Adrenal gland (tissue), 12 donors: ENCODE data around the gene KHDC1L. TPM values are rescaled to one million over a fixed set of nuclear protein-coding genes. Genes with fewer than 3 reads are reported as not detected.

Source experiments
- DNase-seq, 7 donors: peaks; one replicate each; pipeline ENCODE4 v3.0.0-alpha.2; 2019 to 2020
- H3K27ac ChIP-seq, 5 donors: fragments of 200-600 bp; sonication (generic) in 4 of 5; 1 replicate in 3 of 5; 2 replicates in 2 of 5; pipeline versions ENCODE4 v1.5.1 to v1.8.0; 2016 to 2020; ENCODE audit warnings: mild to moderate bottlenecking in 1 of 5
- H3K27me3 ChIP-seq: fragments of 200-600 bp; 2 replicates; pipeline ENCODE4 v1.8.0; 2021
- H3K36me3 ChIP-seq, 2 donors: fragments of 200-600 bp; replicated peaks in 1 of 2; 1 replicate in 1 of 2; 2 replicates in 1 of 2; pipeline versions ENCODE4 v1.5.1 to v1.8.0; 2018 to 2022
- H3K4me1 ChIP-seq, 2 donors: fragments of 200-600 bp; replicated peaks in 1 of 2; 1 replicate in 1 of 2; 2 replicates in 1 of 2; pipeline versions ENCODE4 v1.5.1 to v1.8.0; 2018 to 2021
- H3K4me3 ChIP-seq, 4 donors: fragments of 200-600 bp; sonication (generic) in 3 of 4; one replicate each; pipeline ENCODE4 v1.5.1; 2016 to 2018
- H3K9me3 ChIP-seq, 3 donors: fragments of 200-600 bp; sonication (generic) in 1 of 3; replicated peaks in 1 of 3; 1 replicate in 2 of 3; 2 replicates in 1 of 3; pipeline versions ENCODE4 v1.5.1 to v1.8.0; 2016 to 2021
- CTCF ChIP-seq, 6 experiments: fragments of 450-650 bp in 4 of 6; fragments of 200-600 bp in 2 of 6; sonication (generic) in 1 of 6; IDR thresholded peaks; 1 replicate in 5 of 6; 2 replicates in 1 of 6; pipeline versions ENCODE4 v1.5.1 to v1.8.0; 2016 to 2021; ENCODE audit warnings: antibody characterized with exemption in 6 of 6, mild to moderate bottlenecking in 2 of 6, moderate library complexity in 1 of 6
- POLR2A ChIP-seq, 2 donors: fragments of 450-650 bp; IDR thresholded peaks; one replicate each; pipeline ENCODE4 v1.6.1; 2017; ENCODE audit warnings: antibody characterized with exemption in 2 of 2, mild to moderate bottlenecking in 2 of 2, moderate library complexity in 1 of 2
- WGBS, 4 donors: extraction: QIAGEN DNeasy Blood & Tissue Kit in 2 of 4; methylation state at CpG; one replicate each; pipeline versions ENCODE4 v1.1.5 to v1.1.7; 2013 to 2017; 5-methylcytosine and 5-hydroxymethylcytosine counted together
- intact Hi-C, 2 donors: fragments of 100-400 bp; cut with DNase I; formaldehyde crosslinking; loops; one replicate each; pipeline versions ENCODE4 v1.14.1 to v1.15.0; 2022 to 2023
- polyA plus RNA-seq, 3 donors: library from polyadenylated mRNA; stranded (reverse); fragments of 200-250 nt in 2 of 3; fragments of 350-450 nt in 1 of 3; fragmentation: Illumina TruSeq in 1 of 3; extraction: RNeasy Lipid Tissue Mini Kit (QIAGEN cat#74804) in 1 of 3; gene quantifications; one replicate each; pipeline ENCODE4 v1.2.3, GENCODE V29; 2013 to 2014
- total RNA-seq, 9 donors: library from RNA; depleted of rRNA in 4 of 9; stranded (reverse); fragments of >200 nt in 4 of 9; fragments of 120-200 nt in 1 of 9; fragmentation: NEBNext Ultra II Directional in 1 of 9; extraction: Animal tissue kit (Norgen Biotek cat#: 25700) in 1 of 9; gene quantifications; one replicate each; pipeline versions ENCODE4 v1.1.0 to v1.2.4, GENCODE V29; 2013 to 2023
- donor health status: healthy with polysubstance abuse.
- donor health status: Bipolar disorder and iron deficiency.
- donor health status: DM: yes; HTN: yes; CAD: no.
- donor health status: DM: no; HTN: no; CAD: no.
- donor health status: DM: no; HTN: no; CAD: no.
- donor health status: DM: yes; HTN: yes; CAD: no.

KHDC1L gene
- total and polyA plus RNA-seq, 12 donors: not detected

DNA sequence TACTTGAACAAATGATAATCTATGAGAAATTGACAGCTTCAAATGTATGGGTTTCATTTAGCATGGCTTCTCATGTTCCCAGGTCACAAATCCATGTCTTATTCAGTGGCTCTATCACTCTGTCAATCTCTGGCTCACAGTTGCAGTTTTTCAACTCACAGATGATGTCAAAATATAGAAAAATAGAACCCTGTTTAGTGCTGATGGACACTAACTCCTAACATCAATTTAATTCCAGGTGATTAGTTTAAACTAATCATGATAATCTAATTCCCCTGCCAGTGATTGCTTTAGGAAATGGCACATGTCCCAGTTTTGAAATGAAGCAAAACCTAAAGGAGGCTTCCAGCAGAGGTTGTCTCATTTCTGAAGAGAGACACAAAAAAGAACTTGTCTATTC lies 24.7 kb upstream of the KHDC1L start:
- DNase-seq: no peak
- no peaks in the 10 kb centered on the region for H3K36me3 ChIP-seq
- H3K9me3 ChIP-seq: no peaks in the 10 kb centered on the region
- TF ChIP-seq CTCF (IDR thresholded peaks at IDR 0.05) (no peak), POLR2A (IDR thresholded peaks at IDR 0.05) (no peak)
- no peak overlapping the region for H3K27ac ChIP-seq
- intact Hi-C loops: no loop called here
- no peak overlapping the region for H3K4me3 ChIP-seq
- H3K4me1 ChIP-seq: no peaks in the 10 kb centered on the region
- no peaks in the 10 kb centered on the region for H3K27me3 ChIP-seq

DNA sequence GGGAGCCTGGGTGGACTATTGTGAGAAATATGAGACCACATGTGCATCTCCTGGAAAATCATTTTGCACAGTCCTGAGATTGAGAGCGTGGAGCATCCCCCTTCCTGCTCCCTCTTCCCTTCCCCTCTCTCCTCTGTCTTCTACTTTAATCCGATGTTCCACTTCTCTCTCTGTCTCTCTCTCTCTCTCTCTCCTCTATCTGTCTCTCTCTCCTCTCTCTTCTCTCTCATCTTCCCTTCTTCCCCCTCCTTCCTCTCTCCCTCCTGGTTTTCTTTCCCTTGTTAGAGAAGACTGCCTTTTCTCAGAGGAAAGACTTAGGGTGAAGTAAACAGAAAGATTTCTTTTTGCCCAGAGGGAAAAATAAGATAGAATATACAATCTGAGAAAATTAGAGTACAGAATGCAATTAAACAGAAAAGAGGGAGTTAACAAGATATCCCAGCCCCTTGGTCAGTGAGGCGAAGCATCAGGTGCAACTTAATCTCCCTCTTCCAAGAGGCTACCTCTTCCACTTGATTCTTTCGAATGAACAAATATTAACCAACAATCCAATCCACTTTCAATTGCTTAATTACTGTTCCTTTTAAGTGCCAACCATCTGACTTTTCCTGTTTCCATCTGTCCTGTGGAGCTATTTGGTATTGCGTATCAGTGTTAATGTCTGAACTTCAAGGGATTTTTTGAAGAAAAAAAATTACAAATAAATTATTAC lies 23.1 kb upstream of the KHDC1L start:
- whole genome bisulfite sequencing, 4 donors: 70 to 80% (median 74%) methylated on average over 5 of the region's 5 CpGs
- Histone ChIP-seq H3K4me3 (no peak overlapping the region), H3K9me3 (no peaks in the 10 kb centered on the region), H3K36me3 (no peaks in the 10 kb centered on the region), H3K4me1 (no peaks in the 10 kb centered on the region), H3K27ac (no peak overlapping the region), H3K27me3 (no peaks in the 10 kb centered on the region)
- intact Hi-C loops: no loop called here
- DNase-seq: no peak
- TF ChIP-seq POLR2A (IDR thresholded peaks at IDR 0.05) (no peak), CTCF (IDR thresholded peaks at IDR 0.05) (no peak)

- DNase-seq: no peak
- Histone ChIP-seq H3K27me3 (no peaks in the 10 kb centered on the region), H3K4me1 (no peaks in the 10 kb centered on the region), H3K36me3 (no peaks in the 10 kb centered on the region), H3K27ac (no peak overlapping the region), H3K9me3 (no peaks in the 10 kb centered on the region), H3K4me3 (no peak overlapping the region)
- TF ChIP-seq CTCF (IDR thresholded peaks at IDR 0.05) (no peak), POLR2A (IDR thresholded peaks at IDR 0.05) (no peak)
- intact Hi-C loops: no loop called here
- 79 to 87% (median 83%) methylated on average over 4 to 5 of the region's 5 CpGs for WGBS, 4 donors
Measured at GRCh38 chr6:73242001-73242400, 16.7 kb upstream of the KHDC1L start.

- WGBS, 4 donors: 81 to 94% (median 83%) methylated on average over 4 of the region's 4 CpGs
- no peak overlapping the region for H3K4me3 ChIP-seq
- no peaks in the 10 kb centered on the region for H3K27me3 ChIP-seq
- H3K36me3 ChIP-seq: no peaks in the 10 kb centered on the region
- no peak overlapping the region for H3K27ac ChIP-seq
- TF ChIP-seq POLR2A (IDR thresholded peaks at IDR 0.05) (no peak), CTCF (IDR thresholded peaks at IDR 0.05) (no peak)
- H3K9me3 ChIP-seq: no peaks in the 10 kb centered on the region
- no peaks in the 10 kb centered on the region for H3K4me1 ChIP-seq
- intact Hi-C loops: no loop called here
- DNase-seq: no peak
Measured at GRCh38 chr6:73240730-73241129, 15.4 kb upstream of the KHDC1L start.
